Stimulated activated CD8-positive, alpha-beta memory T cell treated with anti-CD3 and anti-CD28 coated beads, Interleukin-15, amount 100 ng/mL, for 4 hours (primary cell): Measurements from ENCODE around the gene PMP22.
A peak's percentile ranks its signal among the peaks of the same experiment; 100 is the strongest.

ENCODE experiments used
- DNase-seq, 2 donors: peaks; one replicate each; pipeline ENCODE4 v3.0.0-alpha.2; 2020; ENCODE audit warnings: low read depth in 2 of 2

The PMP22 gene

DNA sequence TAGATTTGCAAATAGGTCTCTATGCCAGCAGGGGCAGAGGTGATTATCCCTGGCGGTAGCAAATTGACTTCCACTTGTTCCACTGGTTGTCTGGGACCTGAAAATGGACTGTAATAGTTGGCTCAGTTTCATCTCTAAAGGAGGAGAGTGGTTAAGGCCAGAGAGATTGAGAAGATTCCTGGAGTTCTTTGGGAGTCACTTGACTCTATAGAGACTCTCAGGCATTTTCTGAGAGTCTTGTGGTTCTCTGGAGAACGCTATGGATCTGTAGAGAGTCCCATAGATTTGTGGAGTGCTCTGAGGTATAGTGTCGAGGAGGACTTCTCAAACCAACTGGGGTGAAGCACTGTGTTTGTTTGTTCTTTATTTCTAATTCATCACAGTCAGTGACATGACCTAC lies 8.9 kb upstream of the PMP22 start:
- no peak for DNase-seq

DNA sequence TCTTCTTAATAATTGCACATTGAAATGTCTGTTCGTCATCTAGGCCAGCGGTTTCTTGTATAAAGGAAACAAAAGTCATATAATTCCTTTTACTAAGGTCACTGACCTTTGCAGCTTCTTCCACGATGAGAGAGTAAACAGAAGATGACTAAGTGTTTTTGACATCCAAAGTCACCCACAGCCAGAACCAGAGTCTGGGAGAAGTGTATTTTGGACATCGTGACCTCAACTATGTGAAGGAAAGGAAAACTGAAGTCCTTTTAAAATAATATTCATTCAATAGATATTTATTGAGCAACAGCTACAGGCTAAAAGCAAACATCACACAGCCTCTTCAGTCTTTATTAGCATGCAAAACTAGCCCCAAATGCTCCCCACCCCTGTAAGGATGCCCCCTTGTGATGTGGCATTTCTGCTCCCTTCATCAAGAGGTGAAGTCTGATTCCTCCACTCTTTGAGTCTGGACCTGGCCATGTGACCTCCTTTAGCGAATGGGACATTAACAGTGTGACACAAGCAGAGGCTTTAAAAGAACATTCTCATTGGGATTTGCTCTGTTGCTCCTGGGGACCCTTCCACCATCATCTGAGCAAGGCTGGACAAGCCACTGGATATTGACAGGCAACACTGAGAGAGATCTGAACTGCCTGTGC lies 8.1 kb upstream of the PMP22 start:
- no peak for DNase-seq

DNA sequence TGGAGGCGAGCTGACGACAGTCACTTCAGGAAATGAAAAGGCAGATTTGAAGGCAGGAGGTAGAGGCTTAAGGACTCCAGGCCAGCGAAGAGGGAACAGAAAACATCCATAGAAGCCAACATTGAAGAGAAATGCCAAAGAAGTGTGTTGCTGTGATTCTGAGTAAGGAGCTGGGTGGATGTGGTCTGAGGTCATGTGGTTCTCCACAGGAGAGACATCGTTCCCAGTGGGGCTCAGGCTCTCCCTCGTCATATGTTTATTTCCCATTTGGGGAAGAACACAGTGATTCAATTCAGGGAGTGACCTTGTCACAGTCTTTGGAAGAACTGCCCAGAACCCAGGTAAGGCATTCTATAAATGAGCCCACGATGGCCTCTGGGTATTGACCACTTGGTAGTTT lies 6.6 kb upstream of the PMP22 start:
- DNase-seq: no peak

DNA sequence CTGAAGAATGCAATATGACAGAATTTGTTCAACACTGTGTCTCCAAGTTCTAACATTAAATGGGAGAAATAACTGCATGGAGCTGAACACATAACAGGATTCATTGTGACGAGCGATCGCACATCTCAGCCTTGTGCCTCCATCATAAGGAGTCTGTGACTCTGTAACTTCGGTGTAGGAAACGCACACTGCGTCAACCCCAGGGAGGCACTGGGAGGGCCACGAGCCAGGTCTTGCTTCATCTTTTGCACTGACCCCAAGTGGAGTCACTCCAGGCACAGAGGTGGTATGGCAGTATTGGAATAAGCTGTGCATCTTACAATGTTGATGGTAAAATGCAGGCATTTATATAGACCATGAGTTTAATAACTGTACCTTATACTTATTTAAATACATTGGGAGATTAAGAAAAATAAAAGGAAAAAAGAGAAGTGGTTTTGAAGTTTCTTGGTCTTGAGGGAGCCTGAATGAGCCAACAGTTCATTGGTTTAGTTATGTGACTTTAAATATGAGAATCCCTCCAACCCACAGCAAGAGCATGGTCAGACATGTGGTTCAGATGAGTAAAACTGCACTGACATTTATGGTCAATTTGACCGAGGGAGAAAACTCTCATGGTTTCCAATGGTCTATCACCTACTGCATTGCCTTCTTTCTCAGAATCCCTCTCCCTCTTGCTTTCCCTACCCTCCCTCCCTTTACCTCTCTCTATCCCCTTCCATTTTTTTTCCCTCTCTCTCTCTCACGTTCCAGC lies 5.7 kb upstream of the PMP22 start:
- DNase-seq: no peak

DNA sequence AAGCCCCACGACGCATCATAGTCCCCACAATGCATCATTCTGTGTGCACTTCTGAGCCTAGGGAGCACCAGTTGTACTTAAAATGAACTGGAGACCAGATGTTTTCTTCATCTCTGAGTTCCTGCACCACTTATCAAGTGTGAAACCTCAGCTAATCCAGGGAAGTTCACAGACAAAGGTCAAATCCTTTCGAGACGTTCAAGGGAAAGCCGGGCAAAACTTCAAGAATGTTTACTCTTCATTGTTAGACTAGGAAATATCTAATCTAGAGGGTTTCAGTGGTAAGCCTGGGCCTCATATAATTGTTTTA lies 4.6 kb upstream of the PMP22 start:
- no peak for DNase-seq

DNA sequence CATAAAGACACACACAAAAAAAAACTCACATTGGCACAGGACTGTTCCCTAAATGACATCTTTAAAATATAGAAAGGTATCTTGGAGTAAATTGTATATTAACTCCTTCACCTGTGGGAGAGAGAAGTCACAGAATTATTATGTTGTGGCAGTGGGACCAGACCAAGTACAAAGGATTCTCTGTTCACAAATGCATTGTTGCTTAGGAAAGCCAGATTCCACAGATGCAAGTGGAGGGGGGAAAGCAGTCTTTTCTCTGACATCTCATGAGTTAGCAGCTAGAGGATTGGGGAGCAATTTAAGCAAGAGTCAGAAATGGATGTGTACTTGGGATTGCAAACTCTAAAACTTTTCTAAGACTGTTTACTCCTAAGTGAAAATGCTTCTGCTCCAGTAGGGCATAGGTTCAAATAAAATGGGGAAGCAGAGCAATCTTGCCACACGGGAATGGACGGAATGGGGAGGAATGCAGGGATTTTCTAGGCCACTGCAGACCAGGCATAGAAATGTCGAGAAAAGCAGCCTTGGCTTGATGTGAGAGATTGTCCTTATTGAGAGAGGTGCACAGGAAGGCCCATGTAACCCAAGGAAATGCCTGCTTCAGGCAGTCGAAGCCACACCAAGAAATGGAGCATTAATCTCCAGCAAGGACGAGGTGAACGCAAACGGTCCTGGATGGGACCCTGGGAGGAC lies 4.1 kb upstream of the PMP22 start:
- no peak for DNase-seq

DNA sequence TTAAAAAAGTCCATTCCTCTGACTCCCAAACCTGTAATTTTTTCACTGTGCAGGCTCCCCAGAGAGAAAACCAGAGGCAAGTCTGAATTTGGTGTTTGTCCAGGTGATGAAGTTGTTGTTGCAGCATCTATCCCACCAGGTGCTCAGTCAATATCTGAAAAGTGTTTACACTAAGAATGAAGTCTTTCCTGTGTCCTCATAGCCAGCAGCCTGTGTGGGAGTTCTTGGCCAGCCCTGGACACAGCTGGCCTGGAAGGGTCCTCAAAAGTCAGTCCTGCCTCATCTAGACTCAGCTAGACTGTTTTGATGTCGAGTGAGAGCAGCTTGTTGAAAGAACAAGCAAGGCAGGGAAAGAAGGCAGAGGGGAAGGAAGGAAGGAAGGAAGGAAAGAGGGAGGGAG lies 3.3 kb upstream of the PMP22 start:
- DNase-seq: no peak

DNA sequence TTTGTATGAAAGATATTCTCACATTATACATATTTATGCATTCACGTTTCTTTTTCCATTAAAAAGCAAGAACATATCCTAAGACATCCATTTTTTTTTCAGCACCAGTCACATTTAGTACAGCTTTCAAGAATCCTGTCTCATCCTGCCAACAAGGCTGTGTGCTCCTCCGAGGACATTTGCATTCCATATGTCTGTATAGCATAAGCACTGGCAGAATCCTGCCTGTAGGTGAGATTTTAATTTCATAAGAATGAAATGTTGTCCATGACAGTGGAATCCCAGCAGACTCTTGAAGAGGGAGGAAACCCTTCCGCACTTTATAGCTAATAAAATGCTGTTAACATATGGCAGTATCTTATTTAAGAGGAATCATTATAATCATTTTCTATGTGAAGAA lies 2.9 kb upstream of the PMP22 start:
- DNase-seq: no peak

DNA sequence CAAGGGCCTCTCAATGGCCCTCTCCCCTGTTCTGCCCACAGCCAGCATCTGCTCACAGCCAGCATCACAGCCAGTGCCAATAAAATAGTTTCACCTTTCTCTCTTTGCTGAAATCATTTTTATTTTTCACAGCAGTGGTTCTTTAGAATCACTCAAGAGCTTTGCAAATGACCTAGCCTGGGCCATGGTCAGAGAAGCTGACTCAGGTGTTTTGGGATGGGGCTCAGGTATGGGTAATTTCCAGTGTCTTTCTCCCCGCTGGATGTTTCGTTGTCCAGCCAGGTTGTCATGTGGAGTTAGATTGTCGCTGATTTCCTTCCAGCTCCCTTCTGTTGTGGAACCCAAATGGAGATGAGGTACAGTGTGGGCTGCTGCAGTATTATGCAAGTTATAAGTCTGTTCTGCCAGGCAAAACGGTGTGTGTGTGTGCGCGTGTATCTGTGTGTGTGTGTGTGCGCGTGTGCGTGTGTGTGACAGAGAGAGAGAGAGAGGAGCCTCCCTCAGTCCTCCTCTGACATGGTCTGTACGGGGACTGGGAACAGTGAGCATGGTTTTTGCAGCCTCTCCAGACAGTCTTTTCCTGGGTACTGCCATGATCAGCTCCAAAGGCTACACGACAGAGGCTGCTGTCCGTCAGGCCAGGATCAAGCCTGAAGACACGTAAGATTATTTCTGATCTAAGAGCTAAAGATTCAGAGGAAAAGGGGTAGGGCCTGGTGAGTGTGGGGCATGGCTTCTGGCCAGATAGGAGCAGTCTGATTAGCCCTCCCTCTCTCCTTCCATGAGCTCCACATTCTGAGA lies 1.4 kb upstream of the PMP22 start:
- no peak for DNase-seq

DNA sequence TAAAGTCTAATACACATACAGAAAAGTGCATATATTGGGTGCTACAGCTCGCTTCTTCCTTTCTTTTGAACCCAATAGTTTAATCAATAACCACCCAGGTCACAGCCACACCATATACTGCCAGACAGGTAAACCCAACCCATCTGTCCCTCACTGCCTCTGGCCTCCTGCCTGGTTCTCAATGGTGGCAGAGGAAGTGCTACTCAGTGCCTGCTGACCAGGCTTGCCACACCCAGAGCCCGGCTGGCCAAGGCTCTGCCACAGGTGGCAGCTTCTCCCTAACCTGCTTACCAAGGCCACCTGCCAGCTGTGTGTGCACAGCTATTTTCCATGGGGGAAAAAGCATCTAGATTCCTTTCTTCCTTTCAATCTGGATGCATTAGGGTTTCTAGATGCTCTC lies 584 bp downstream of the PMP22 start:
- no peak for DNase-seq

DNA sequence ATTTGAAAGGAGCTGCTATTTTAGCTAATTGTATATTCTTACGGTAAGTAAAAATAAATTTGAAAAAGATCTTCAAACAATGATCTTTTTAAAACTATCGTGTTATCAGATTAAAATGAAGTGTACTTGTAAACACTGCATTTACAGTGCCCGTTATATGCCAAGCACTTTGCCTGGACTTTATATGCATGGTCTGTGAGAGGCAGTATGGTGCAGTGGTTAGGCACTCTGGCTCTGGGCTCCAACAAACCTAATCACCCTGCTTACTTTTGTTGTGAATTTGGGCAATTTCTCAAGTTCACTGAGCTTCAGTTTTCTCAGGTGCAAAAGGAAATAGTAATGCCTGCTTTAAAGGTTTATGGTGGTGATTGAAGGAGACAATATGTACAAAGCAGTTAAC lies 1.4 kb downstream of the PMP22 start:
- no peak for DNase-seq

DNA sequence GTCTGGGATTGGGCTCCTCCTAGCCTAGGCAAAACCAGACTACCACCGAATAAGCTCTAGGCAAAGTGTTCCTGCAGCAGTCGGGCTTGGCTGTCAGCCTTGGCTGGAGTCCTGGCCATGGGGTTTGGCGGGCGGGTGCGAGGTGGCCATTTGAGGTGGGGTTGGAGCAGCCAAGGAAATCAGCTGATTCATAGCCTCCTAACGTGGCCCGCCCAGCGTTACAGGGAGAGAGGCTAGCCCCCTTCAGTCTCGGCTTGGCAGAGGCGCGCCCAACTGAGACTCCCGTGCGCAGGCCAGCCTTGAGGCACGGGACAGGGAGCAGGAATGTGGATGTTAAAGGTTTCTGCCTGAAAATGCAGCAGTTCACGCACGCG lies 1.9 kb downstream of the PMP22 start:
- no peak for DNase-seq

DNA sequence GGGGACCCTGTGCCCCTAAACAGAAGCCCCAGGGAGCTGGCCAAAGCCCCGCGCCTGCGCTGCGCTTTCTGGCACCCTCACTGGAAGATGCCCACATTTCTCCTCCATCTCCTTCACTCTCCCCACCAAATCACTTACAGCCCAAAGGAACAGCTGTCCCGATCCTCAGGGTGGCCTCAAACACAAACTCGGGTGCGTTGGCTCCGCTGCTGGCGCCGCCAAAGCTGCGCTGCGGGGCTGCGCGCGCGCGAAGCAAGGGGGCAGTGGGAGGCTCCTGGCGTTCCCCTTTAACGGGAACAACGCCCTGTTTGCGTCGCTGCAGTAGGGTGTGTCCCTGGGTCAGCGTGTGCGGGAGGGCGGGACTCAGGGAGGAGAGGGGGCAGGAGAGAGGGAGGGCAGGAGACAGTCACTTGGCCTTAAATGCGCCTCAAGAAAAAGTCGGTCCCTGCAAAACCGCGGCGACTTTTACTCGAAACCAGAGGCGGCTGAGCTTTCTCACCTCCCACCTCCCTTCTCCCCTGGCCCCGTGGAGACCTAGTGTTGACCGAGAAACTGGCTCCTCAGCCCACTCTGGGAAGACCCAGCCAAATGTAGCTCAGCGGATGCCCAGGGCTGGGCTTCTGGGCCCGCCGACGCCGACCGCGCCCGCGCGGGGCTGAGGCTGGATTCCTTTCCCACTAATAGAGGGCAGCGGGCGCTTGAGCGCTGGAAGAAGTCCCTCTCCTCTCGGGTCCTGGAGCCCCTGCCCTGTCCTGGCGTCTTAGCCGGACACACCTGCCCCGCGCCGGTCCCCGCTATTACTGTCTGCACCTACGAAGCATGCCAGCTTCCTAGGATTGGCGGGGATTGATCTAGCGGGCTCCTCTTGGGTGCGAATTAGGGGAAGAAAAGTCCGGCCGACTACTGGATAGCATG lies 2.6 kb downstream of the PMP22 start:
- no peak for DNase-seq

DNA sequence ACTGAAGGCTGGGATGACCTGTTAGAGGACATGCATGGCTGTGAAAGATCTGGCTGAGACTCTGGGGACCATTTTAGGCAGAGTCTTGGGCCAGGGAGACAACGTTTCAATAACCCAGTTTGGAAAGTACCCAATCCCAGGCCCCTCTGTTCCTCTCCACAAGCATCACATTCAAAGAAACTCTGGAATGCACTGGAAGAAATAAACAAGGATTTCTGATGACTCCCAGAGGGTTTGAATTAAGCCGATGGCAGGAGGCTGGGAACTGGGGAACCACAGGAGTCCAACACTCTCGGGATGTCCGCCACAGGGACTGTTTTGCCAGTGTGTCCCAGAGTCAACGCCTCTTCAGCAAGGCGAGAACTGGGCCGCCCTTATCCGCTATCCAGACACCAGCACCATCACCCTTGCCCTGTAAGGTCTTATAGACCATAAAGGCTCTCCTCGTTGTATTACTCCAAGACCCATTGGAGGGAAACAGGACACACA lies 3.3 kb downstream of the PMP22 start:
- DNase-seq: no peak

DNA sequence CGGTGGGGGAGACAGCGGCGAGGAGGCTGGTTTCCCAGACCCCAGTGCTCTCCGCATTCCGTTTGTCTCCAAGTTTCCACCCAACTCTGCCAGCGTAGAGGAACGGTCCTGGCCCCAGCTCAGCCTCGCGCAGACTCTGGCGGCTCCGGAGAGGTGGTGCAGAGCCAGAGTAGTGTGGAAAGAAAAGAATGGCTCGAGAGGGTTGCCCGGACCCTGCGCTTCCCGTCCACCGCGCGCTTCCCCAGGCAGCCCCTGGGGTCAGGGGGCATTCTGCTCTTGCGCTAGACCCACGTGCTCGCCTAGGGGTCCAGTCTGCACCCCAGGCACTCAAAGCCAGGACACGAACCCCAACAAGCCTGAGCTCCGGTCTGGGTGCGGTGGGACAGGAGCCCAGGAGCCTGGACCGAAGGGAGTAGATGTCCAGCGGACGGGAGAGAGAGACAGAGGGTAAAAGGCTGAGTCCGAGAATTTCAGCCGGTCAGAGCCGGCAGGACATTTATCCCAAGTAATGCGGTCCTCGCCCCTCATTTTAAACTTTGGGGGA lies 3.8 kb downstream of the PMP22 start:
- DNase-seq: no peak

DNA sequence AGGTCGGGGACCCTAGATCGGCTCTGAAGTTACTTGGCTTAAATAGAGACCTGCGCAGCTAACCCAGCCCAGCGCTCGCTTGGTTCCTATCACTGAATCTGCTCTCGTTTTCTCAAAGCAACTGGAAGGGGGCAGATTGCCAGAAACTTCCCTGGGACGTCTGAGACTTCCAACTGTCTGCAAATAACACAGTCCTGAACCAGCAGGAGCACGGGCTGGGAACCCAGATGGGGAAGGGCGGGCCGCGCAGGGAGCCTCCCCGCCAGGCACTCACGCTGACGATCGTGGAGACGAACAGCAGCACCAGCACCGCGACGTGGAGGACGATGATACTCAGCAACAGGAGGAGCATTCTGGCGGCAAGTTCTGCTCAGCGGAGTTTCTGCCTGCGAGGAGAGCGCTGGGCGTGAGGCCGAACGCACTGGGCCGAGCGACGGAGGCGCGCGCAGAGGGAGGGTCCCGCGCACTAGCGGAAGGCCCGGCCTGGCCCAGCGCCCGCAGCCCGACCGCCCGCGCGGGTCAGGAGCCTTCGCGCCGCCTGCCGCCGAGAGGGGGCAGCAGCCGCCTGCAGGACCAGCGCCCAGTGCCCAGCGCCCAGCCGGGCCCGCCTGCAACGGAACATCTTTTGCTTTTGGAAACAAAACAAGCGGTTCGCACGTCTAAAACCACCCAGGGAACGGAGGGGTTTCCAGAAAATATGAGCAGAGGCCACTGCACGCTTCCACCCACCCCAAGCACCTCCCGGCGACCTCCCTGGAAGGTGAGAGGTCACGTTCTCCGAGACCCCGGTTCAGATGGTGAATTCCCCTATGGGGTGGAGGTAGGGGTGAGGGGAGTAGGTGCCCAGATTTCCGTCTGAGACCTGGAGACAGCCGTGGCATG lies 4.5 kb downstream of the PMP22 start:
- DNase-seq: no peak

DNA sequence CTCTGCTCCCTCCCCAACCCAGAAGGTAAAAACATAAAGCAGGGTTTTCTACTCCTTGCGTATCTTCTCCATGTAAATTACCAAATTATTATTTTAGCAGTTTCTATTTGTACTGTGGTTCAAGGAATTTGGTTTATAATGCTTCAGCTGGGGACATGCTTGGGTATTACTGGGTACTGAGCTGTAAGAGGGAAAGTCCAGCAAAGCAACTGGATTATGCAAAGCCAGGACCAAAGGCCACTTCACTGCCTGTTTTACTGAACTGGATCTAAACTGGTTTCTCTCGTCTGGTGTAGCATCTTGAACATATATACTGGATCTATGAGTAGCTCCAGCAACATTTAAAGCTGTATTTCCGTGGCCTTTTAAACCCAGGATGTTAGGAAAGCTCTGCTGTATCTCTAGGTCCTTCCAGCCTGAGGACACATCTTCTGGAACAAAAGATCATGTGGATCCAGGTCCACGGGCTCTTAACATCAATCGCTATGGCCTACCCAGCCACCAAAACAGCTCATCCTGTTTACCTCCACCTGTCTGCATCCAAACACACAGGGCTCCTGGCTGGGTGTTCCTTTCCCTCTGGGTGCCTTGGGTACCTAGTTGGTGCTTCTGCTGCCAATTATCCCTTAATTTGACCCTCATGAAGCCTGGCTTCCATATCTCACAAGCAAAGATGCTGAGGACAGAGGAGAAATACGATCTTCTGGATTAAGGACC lies 7.2 kb downstream of the PMP22 start:
- no peak for DNase-seq

DNA sequence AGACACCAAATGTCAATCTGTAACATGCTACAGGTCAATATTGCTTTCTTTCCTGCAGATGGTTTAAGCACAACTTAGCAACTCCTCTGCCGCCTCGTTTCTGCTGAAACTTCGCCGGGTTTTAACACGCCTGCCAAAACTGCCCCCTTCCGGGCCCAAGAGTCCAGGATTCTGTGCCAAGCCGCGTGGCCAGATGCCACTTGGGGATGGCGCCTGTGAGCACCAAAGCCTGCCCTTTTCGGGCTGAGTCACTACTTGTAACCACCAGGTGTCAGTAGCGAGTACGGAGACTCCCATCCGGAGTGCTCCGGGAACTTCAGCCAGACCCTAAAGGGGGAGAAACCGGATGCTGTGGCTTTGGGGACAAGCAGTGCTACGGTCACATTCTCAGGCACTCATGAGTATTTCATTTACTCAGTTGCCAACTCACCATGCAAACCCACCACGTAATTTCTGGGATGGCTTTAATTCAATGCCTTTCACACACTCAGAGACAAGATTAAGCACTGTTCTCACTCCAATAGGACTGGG lies 7.8 kb downstream of the PMP22 start:
- DNase-seq: peak; percentile 10 to 14

DNA sequence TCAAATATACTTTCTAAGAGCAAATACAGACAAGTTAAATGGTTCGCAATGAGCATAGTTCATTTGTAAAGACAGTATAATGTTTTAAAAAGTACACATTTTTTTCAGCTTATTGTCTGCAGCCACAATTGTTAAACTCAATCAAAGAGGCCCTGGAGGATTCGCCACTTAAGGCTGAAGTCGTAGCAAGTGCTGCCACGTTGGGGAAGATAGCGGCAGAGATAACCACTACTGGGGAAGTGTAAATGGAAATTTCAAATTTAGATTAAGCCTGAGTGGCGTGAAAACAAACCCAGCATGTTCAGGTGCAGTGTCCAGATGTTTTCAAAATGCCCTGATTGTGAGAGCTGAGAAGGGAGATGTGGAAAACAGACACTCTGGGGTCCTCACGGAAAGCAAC lies 8.4 kb downstream of the PMP22 start:
- no peak for DNase-seq
